ENCODE data around the gene ACER3. TPM values are rescaled to one million over a fixed set of nuclear protein-coding genes. Genes with fewer than 3 reads are reported as not detected.
A peak's percentile ranks its signal among the peaks of the same experiment; 100 is the strongest.
"Not testable (repeated sequence)": the region's sequence is repeated elsewhere in the genome, so short reads cannot be mapped to it uniquely, and the experiment has no call there.

ACER3 gene
- total RNA-seq, 2 donors from 2014 or later, result 10.8 to 24.3 TPM

GRCh38 chr11:76891285-76891684 is 30.6 kb downstream of the ACER3 start:
- Mint-ChIP-seq H3K27ac (no peak overlapping the region), H3K9me3 (peaks cover 0 to under 1% of the 10 kb centered on the region in 2 donors), H3K36me3 (no peaks in the 10 kb centered on the region)
- ATAC-seq (no peak), DNase-seq (ENCODE audit: low spot score in 2 of 2) (no peak)

DNA sequence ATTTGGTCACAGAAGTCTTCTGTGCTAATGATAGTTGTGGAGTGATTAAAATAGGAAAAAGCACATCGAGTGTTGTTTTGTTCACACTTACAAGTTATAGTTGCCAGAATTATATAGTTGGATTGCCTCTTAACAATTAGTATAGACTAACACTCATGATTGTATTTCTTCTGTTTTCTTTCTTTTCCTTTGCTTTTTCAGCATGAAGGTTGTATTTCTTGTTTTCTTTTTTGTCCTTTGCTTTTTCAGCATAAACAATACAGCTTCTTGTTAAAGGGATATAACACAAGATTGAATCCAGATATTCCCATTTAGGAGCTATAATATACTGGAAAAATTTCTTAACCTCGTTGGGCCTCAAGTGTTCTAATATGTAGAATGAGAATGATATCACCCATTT is 31.1 kb downstream of the ACER3 start:
- Mint-ChIP-seq H3K36me3 (no peaks in the 10 kb centered on the region), H3K9me3 (no peaks in the 10 kb centered on the region), H3K27ac (no peak overlapping the region)
- ATAC-seq (no peak), DNase-seq (ENCODE audit: low spot score in 2 of 2) (no peak)

GRCh38 chr11:76892306-76892705 is 31.6 kb downstream of the ACER3 start:
- ATAC-seq (no peak), DNase-seq (ENCODE audit: low spot score in 2 of 2) (no peak)
- Mint-ChIP-seq H3K9me3 (no peaks in the 10 kb centered on the region), H3K36me3 (no peaks in the 10 kb centered on the region), H3K27ac (no peak overlapping the region)

GRCh38 chr11:76897233-76897632 is 36.5 kb downstream of the ACER3 start:
- Mint-ChIP-seq H3K36me3 (no peaks in the 10 kb centered on the region), H3K9me3 (no peaks in the 10 kb centered on the region), H3K27ac (no peak overlapping the region)
- no peak for DNase-seq (ENCODE audit: low spot score in 2 of 2)
- no peak for ATAC-seq

- Mint-ChIP-seq H3K27ac (no peak overlapping the region), H3K36me3 (peaks cover 0 to 5% of the 10 kb centered on the region in 2 donors), H3K9me3 (peaks cover 0 to 3% of the 10 kb centered on the region in 2 donors)
- DNase-seq (ENCODE audit: low spot score in 2 of 2) (no peak), ATAC-seq (no peak)
Measured at GRCh38 chr11:76901144-76901543, 40.4 kb downstream of the ACER3 start.

GRCh38 chr11:76901622-76902021 is 40.9 kb downstream of the ACER3 start:
- ATAC-seq; DNase-seq (ENCODE audit: low spot score in 2 of 2); H3K27ac Mint-ChIP-seq; H3K9me3 Mint-ChIP-seq; H3K36me3 Mint-ChIP-seq: not testable (repeated sequence)

- Mint-ChIP-seq H3K9me3 (peaks cover 0 to 3% of the 10 kb centered on the region in 2 donors), H3K27ac (peak overlapping the region in 1 of 2 donors; percentile 26), H3K36me3 (peaks cover 0 to 5% of the 10 kb centered on the region in 2 donors)
- DNase-seq (ENCODE audit: low spot score in 2 of 2) (no peak), ATAC-seq (no peak)
Measured at GRCh38 chr11:76902121-76903014, 41.6 kb downstream of the ACER3 start.

GRCh38 chr11:76903325-76903724 is 42.6 kb downstream of the ACER3 start:
- ATAC-seq (no peak), DNase-seq (ENCODE audit: low spot score in 2 of 2) (no peak)
- Mint-ChIP-seq H3K36me3 (peaks cover 0 to 5% of the 10 kb centered on the region in 2 donors), H3K27ac (no peak overlapping the region), H3K9me3 (peaks cover 0 to 3% of the 10 kb centered on the region in 2 donors)

- no peak overlapping the region for H3K27ac Mint-ChIP-seq
- no peaks in the 10 kb centered on the region for H3K36me3 Mint-ChIP-seq
- DNase-seq (ENCODE audit: low spot score in 2 of 2) (no peak), ATAC-seq (no peak)
- H3K9me3 Mint-ChIP-seq, result no peaks in the 10 kb centered on the region
Measured at GRCh38 chr11:76910620-76911414, 50.1 kb downstream of the ACER3 start.

GRCh38 chr11:76911415-76911808 is 50.7 kb downstream of the ACER3 start:
- no peak for ATAC-seq
- DNase-seq (ENCODE audit: low spot score in 2 of 2), result no peak
- Mint-ChIP-seq H3K36me3 (no peaks in the 10 kb centered on the region), H3K9me3 (no peaks in the 10 kb centered on the region), H3K27ac (no peak overlapping the region)

DNA sequence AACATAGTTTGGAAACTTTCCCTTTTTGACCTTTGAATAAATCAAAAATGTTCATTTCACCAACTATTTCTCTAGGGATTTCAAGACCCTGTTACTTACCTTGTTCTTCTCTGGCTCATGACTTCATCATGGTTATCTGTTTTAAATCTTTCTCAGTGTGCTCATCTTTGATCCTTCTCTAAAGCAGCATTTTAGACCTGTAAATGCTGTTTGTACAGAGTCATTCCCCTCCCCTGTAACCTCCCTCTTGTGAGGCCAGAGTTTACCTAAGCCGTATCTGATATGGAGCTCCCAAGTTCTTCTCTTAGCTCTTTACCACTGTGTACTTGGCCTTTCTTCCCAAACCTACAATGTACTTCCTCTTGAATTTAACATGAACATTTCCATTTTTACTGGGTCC is 56.0 kb downstream of the ACER3 start:
- ATAC-seq (no peak), DNase-seq (ENCODE audit: low spot score in 2 of 2) (no peak)
- Mint-ChIP-seq H3K27ac (no peak overlapping the region), H3K36me3 (no peaks in the 10 kb centered on the region), H3K9me3 (no peaks in the 10 kb centered on the region)

DNA sequence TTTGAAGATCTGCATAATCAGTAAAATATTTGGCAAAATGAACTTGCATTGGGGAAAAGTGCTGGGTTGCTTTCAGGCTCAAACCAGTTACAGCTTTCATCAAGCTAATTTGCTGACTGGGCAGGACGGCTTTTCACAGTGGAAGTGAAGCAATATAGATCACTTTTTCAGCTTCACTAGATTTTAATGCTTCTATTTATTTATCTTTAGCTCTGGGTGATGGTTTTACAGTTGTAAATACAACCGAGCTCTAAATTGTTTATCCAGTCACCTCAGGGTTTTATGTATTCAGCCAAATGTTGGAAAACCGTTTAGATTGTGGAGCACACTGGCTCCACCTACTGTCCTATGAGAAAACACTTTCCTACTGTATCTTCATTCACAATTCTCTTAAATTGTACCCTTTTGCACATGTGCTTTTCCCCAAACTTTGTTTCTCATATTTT is 58.2 kb downstream of the ACER3 start:
- ATAC-seq (no peak), DNase-seq (ENCODE audit: low spot score in 2 of 2) (no peak)
- no peak overlapping the region for H3K27ac Mint-ChIP-seq
- no peaks in the 10 kb centered on the region for H3K36me3 Mint-ChIP-seq
- H3K9me3 Mint-ChIP-seq, result no peaks in the 10 kb centered on the region

- no peak for ATAC-seq
- Mint-ChIP-seq H3K27ac (no peak overlapping the region), H3K36me3 (no peaks in the 10 kb centered on the region), H3K9me3 (no peaks in the 10 kb centered on the region)
- no peak for DNase-seq (ENCODE audit: low spot score in 2 of 2)
Measured at GRCh38 chr11:76919467-76919866, 58.7 kb downstream of the ACER3 start.

GRCh38 chr11:76919887-76920746 is 59.4 kb downstream of the ACER3 start:
- no peaks in the 10 kb centered on the region for H3K36me3 Mint-ChIP-seq
- no peak overlapping the region for H3K27ac Mint-ChIP-seq
- ATAC-seq (peak; percentile 82 to 87), DNase-seq (ENCODE audit: low spot score in 2 of 2) (peak; percentile 61 to 72)
- H3K9me3 Mint-ChIP-seq, result no peaks in the 10 kb centered on the region

DNA sequence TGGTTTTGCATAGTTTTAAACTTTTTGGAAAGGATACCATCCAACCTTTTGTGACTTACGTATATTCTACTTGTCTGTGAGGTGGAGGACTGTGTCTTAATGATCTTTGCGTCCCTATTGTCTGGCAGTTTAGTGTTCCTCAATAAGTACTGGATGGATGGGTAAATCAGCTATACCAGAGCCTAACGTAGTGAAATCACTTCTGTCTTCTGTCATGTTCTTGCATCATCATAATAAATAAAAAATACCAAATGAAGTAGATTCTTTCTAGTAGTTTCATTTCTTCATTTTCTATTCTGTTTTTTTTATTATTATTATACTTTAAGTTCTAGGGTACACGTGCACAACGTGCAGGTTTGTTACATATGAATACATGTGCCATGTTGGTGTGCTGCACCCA is 66.4 kb downstream of the ACER3 start:
- no peak for DNase-seq (ENCODE audit: low spot score in 2 of 2)
- Mint-ChIP-seq H3K36me3 (no peaks in the 10 kb centered on the region), H3K9me3 (no peaks in the 10 kb centered on the region)

GRCh38 chr11:76935042-76935441 is 74.3 kb downstream of the ACER3 start:
- DNase-seq (ENCODE audit: low spot score in 2 of 2), result no peak
- Mint-ChIP-seq H3K36me3 (peaks cover 9 to 19% of the 10 kb centered on the region in 2 donors), H3K9me3 (peaks cover 0 to 3% of the 10 kb centered on the region in 2 donors), H3K27ac (no peak overlapping the region)
- ATAC-seq, result no peak

More for the DNA sequence above, 66.4 kb downstream of the ACER3 start:
- H3K27ac Mint-ChIP-seq, result no peak overlapping the region
- ATAC-seq, result no peak
